OCI-LY7 (cell line): ENCODE measurements around the gene PFKL.

Experiments
- CTCF ChIP-seq: fragments of 200-600 bp; sonication (generic); conservative IDR thresholded peaks from 2 replicates; pipeline ENCODE4 v1.5.1; 2014; ENCODE audit warnings: mild to moderate bottlenecking, antibody characterized with exemption, low read length, moderate library complexity, mixed read lengths
- EZH2phosphoT487 ChIP-seq: fragments of 200-600 bp; sonication (generic); IDR thresholded peaks from 2 replicates; pipeline ENCODE4 v1.6.1; 2018; ENCODE audit warnings: low read depth, borderline replicate concordance, mild to moderate bottlenecking, mixed run types, antibody characterized with exemption, low read length, moderate library complexity, mixed read lengths

GRCh38 chr21:44319407-44320065, 19.7 kb downstream of the PFKL start:
- TF ChIP-seq CTCF (no peak), EZH2phosphoT487 (no peak)
